ENCODE data around the gene SELPLG. TPM values are rescaled to one million over a fixed set of nuclear protein-coding genes. Genes with fewer than 3 reads are reported as not detected.
"Not testable (repeated sequence)": the region's sequence is repeated elsewhere in the genome, so short reads cannot be mapped to it uniquely, and the experiment has no call there.

Gene SELPLG
- total RNA-seq, 1 donor from 2014 or later, result 1.6 TPM

DNA sequence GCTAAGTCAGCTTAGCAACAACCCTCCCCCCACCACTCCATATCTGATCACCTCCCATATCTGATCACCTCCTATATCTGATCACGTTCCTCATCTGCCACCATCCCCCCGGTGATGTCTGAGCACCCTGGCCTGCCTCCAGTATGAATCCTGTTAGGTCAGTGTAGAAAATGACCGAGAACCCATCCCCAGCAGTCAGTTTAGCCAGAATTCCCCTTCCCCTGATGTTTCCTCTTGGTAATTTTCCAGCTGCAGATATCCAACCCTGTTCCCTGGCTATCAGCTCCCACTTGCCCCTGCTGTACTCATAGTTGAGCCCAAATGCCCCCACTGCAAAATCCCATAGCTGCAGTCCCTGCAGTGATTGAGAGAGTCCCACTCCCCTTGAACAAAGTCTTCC is 12.5 kb downstream of the SELPLG start:
- Mint-ChIP-seq H3K9me3 (ENCODE audit: unreplicated experiment) (no peaks in the 10 kb centered on the region), H3K4me1 (ENCODE audit: unreplicated experiment) (peaks cover 29% of the 10 kb centered on the region), H3K36me3 (ENCODE audit: low read depth, unreplicated experiment) (no peaks in the 10 kb centered on the region), H3K27me3 (ENCODE audit: unreplicated experiment) (peaks cover 18% of the 10 kb centered on the region), H3K4me3 (ENCODE audit: unreplicated experiment) (no peak overlapping the region), H3K27ac (ENCODE audit: unreplicated experiment) (peak overlapping the region; percentile 98)
- TF ChIP-seq, protein P1, sequence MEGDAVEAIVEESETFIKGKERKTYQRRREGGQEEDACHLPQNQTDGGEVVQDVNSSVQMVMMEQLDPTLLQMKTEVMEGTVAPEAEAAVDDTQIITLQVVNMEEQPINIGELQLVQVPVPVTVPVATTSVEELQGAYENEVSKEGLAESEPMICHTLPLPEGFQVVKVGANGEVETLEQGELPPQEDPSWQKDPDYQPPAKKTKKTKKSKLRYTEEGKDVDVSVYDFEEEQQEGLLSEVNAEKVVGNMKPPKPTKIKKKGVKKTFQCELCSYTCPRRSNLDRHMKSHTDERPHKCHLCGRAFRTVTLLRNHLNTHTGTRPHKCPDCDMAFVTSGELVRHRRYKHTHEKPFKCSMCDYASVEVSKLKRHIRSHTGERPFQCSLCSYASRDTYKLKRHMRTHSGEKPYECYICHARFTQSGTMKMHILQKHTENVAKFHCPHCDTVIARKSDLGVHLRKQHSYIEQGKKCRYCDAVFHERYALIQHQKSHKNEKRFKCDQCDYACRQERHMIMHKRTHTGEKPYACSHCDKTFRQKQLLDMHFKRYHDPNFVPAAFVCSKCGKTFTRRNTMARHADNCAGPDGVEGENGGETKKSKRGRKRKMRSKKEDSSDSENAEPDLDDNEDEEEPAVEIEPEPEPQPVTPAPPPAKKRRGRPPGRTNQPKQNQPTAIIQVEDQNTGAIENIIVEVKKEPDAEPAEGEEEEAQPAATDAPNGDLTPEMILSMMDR (IDR thresholded peaks at IDR 0.05; ENCODE audit: unreplicated experiment), result no peak
- DNase-seq (ENCODE audit: low spot score), result no peak

DNA sequence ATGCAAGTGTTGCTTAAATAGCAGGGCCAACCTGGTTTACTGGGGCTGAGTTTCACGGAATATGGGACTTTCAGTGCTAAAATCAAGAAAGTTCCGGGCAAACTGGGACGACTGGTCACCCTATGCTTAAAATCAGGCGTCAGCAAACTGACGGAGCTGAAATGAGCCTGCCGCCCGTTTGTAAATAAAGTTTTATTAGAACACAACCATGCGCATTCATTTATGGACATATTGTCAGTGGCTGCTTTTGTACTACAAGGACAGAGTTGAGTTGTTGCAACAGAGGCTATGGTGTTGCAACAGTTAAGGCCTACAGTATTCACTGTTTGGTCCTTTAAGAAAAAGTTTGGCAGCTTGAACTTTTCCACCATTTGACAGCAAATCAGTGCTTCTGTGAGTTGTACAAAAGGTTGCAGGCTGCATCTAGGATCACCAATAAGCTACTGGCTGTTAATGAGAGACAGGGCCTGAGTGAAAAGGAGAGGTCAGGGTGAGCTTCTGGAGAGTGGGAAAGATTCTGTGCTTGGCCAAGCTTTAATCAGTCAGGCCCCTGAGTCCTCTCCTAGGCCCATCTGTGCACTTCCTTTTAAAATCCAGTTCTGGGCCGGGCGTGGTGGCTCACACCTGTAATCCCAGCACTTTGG is 13.3 kb downstream of the SELPLG start:
- H3K36me3 Mint-ChIP-seq (ENCODE audit: low read depth, unreplicated experiment), result no peaks in the 10 kb centered on the region
- TF ChIP-seq, protein P1 (IDR thresholded peaks at IDR 0.05; ENCODE audit: unreplicated experiment), result no peak
- no peaks in the 10 kb centered on the region for H3K9me3 Mint-ChIP-seq (ENCODE audit: unreplicated experiment)
- no peak overlapping the region for H3K27ac Mint-ChIP-seq (ENCODE audit: unreplicated experiment)
- no peak overlapping the region for H3K4me3 Mint-ChIP-seq (ENCODE audit: unreplicated experiment)
- H3K4me1 Mint-ChIP-seq (ENCODE audit: unreplicated experiment), result peaks cover 29% of the 10 kb centered on the region
- no peak for DNase-seq (ENCODE audit: low spot score)
- H3K27me3 Mint-ChIP-seq (ENCODE audit: unreplicated experiment), result peaks cover 18% of the 10 kb centered on the region

DNA sequence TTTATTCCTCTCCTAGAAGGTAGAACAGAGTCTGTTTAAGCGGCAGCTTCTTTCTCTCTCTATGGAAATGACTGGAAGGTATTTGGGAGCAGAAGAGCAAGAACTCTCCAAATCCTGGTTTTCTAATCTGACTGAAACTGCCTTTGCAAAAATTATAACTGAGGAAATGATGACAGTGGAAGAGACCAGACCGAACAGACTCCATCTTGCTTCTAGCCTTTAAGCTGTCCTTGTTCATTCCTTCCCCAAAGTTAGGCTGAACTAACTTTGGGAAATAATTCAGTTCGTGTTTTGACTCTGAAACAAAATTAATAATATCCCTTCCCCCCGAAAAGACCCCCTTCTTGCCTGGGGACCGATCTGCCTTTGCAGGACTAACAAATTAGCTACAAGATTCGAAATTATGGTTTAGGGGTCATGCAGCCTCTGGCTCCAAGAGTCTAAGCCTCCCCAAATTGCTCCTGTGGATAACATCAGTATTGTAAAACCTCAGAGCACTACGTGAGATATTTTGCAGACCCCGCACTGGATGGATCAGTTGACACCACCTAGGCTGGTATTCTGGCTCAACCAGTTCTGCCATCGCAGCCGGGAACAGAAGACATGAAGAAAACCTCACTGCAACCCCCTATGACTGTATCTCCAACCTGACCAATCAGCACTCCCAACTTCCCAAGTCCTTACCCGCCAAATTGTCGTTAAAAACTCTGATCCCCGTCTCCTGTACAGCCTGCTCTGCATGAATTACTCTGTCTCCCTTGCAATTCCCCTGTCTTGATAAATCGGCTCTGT is 14.1 kb downstream of the SELPLG start:
- Mint-ChIP-seq H3K4me3 (ENCODE audit: unreplicated experiment) (no peak overlapping the region), H3K27me3 (ENCODE audit: unreplicated experiment) (peaks cover 18% of the 10 kb centered on the region), H3K36me3 (ENCODE audit: low read depth, unreplicated experiment) (no peaks in the 10 kb centered on the region), H3K4me1 (ENCODE audit: unreplicated experiment) (peaks cover 29% of the 10 kb centered on the region), H3K9me3 (ENCODE audit: unreplicated experiment) (no peaks in the 10 kb centered on the region), H3K27ac (ENCODE audit: unreplicated experiment) (no peak overlapping the region)
- no peak for DNase-seq (ENCODE audit: low spot score)
- TF ChIP-seq, protein P1 (IDR thresholded peaks at IDR 0.05; ENCODE audit: unreplicated experiment), result no peak

DNA sequence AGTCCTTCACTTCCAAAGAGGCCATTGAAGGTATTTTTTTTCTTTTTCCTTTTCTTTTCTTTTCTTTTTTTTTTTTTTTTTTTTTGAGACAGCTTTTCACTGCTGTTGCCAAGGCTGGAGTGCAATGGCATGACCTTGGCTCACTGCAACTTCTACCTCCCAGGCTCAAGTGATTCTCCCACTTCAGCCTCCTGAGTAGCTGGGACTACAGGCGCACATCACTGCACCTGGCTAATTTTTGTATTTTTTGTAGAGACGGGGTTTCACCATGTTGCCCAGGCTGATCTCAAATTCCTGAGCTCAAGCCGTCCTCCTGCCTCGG is 14.8 kb downstream of the SELPLG start:
- peaks cover 16% of the 10 kb centered on the region for H3K27me3 Mint-ChIP-seq (ENCODE audit: unreplicated experiment)
- not testable (repeated sequence) for H3K36me3 Mint-ChIP-seq (ENCODE audit: low read depth, unreplicated experiment); H3K27ac Mint-ChIP-seq (ENCODE audit: unreplicated experiment); DNase-seq (ENCODE audit: low spot score); H3K9me3 Mint-ChIP-seq (ENCODE audit: unreplicated experiment); H3K4me3 Mint-ChIP-seq (ENCODE audit: unreplicated experiment)
- H3K4me1 Mint-ChIP-seq (ENCODE audit: unreplicated experiment), result peaks cover 29% of the 10 kb centered on the region

DNA sequence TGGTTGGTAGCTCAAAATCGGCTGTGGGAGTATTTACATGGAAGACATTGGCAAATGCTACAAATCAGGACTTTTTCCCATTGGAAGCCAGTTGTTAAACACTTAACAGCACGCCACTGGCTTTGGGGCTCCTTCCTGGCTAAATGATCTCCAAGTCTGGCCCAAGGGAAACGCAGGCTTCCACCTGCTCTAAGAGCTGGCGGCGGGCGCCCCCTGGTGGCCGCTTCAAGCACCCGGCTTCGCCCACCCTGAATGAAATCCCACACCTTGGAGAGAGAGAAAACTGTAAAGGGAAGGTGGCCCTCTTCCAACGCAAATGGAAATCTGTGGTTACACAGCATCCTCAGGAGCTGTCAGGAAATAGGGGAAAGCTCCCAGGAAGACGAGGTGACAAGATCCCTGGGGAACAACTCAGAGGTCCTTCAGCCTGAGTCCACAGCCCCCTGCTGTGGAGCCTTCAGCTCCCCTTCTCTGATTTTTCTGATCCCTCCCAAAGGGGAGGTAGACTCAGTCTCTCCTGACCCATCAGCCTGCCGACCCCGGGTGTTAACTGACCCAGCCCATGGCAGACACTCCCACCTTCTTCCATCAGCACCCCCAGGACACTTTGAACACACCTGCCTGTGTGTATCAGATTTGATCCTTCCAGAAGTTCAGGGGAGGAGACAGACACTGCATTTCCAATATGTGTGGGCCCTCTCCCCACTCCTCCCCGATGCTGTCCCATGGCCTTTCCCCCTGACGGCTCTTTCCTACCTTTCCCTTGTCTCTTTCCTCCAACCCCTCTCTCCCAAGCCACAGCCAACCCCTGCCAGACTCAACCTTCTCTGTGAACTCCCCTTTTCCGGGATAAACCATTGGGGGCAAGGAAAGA is 15.4 kb downstream of the SELPLG start:
- H3K36me3 Mint-ChIP-seq (ENCODE audit: low read depth, unreplicated experiment), result no peaks in the 10 kb centered on the region
- TF ChIP-seq, protein P1 (IDR thresholded peaks at IDR 0.05; ENCODE audit: unreplicated experiment), result peak; percentile 98
- H3K27me3 Mint-ChIP-seq (ENCODE audit: unreplicated experiment), result peaks cover 12% of the 10 kb centered on the region
- H3K4me3 Mint-ChIP-seq (ENCODE audit: unreplicated experiment), result no peak overlapping the region
- DNase-seq (ENCODE audit: low spot score), result peak; percentile 85
- no peak overlapping the region for H3K27ac Mint-ChIP-seq (ENCODE audit: unreplicated experiment)
- no peaks in the 10 kb centered on the region for H3K9me3 Mint-ChIP-seq (ENCODE audit: unreplicated experiment)
- peaks cover 24% of the 10 kb centered on the region for H3K4me1 Mint-ChIP-seq (ENCODE audit: unreplicated experiment)

All from endothelial cell (in vitro differentiated cells).